Memory B cell (primary cell): ENCODE results near the gene WDHD1.
"Not testable (repeated sequence)": the region's sequence is repeated elsewhere in the genome, so short reads cannot be mapped to it uniquely, and the experiment has no call there.

Source experiments
- ATAC-seq: fragments of 150-1000 bp; cut with Tn5 transposase; 2 replicates; pipeline ENCODE4 v1.10.0; 2021; ENCODE audit warnings: low read depth, mild to moderate bottlenecking, moderate library complexity
- DNase-seq, 2 donors: peaks; one replicate each; pipeline ENCODE4 v3.0.0; 2022; ENCODE audit warnings: low spot score in 2 of 2
- H3K27ac Mint-ChIP-seq: one replicate; pipeline ENCODE4 v1.8.0; 2022; ENCODE audit warnings: mild to moderate bottlenecking, moderate library complexity, mixed read lengths
- H3K27me3 Mint-ChIP-seq: one replicate; pipeline ENCODE4 v1.8.0; 2022; ENCODE audit warnings: mixed read lengths
- H3K36me3 Mint-ChIP-seq: one replicate; pipeline ENCODE4 v1.8.0; 2022; ENCODE audit warnings: mild to moderate bottlenecking, mixed read lengths
- H3K4me1 Mint-ChIP-seq: one replicate; pipeline ENCODE4 v1.8.0; 2022; ENCODE audit warnings: mixed read lengths
- H3K4me3 Mint-ChIP-seq: one replicate; pipeline ENCODE4 v1.8.0; 2022; ENCODE audit warnings: mild to moderate bottlenecking, moderate library complexity, mixed read lengths
- H3K9me3 Mint-ChIP-seq: one replicate; pipeline ENCODE4 v1.8.0; 2022; ENCODE audit warnings: mixed read lengths

Gene WDHD1

GRCh38 chr14:54927551-54927950, 99.3 kb downstream of the WDHD1 start:
- DNase-seq: no peak
- Mint-ChIP-seq H3K9me3 (no peaks in the 10 kb centered on the region), H3K27ac (no peak overlapping the region), H3K4me3 (no peak overlapping the region), H3K4me1 (no peaks in the 10 kb centered on the region), H3K36me3 (peaks cover 3% of the 10 kb centered on the region), H3K27me3 (peaks cover 3% of the 10 kb centered on the region)
- ATAC-seq: no peak

GRCh38 chr14:54926570-54926969, 100.3 kb downstream of the WDHD1 start:
- H3K4me3 Mint-ChIP-seq, ATAC-seq, H3K27me3 Mint-ChIP-seq, H3K9me3 Mint-ChIP-seq, H3K4me1 Mint-ChIP-seq, H3K36me3 Mint-ChIP-seq, H3K27ac Mint-ChIP-seq, DNase-seq: not testable (repeated sequence)

- Mint-ChIP-seq H3K4me3 (no peak overlapping the region), H3K27ac (no peak overlapping the region), H3K9me3 (no peaks in the 10 kb centered on the region), H3K36me3 (peaks cover 1% of the 10 kb centered on the region), H3K27me3 (peaks cover 3% of the 10 kb centered on the region), H3K4me1 (no peaks in the 10 kb centered on the region)
- ATAC-seq: no peak
- DNase-seq: no peak
Observed at GRCh38 chr14:54922598-54922997, 104.3 kb downstream of the WDHD1 start.

- no peaks in the 10 kb centered on the region for H3K4me1 Mint-ChIP-seq
- no peaks in the 10 kb centered on the region for H3K9me3 Mint-ChIP-seq
- ATAC-seq (no peak), DNase-seq (no peak)
- H3K36me3 Mint-ChIP-seq: peaks cover 1% of the 10 kb centered on the region
- no peak overlapping the region for H3K4me3 Mint-ChIP-seq
- no peak overlapping the region for H3K27ac Mint-ChIP-seq
- H3K27me3 Mint-ChIP-seq: peaks cover 1% of the 10 kb centered on the region
Observed at GRCh38 chr14:54920052-54920451, 106.8 kb downstream of the WDHD1 start.

GRCh38 chr14:54919330-54919729, 107.6 kb downstream of the WDHD1 start:
- Mint-ChIP-seq H3K9me3 (no peaks in the 10 kb centered on the region), H3K27me3 (no peaks in the 10 kb centered on the region), H3K4me1 (no peaks in the 10 kb centered on the region), H3K4me3 (no peak overlapping the region), H3K27ac (no peak overlapping the region), H3K36me3 (no peaks in the 10 kb centered on the region)
- ATAC-seq: no peak
- DNase-seq: no peak

GRCh38 chr14:54918427-54918826, 108.5 kb downstream of the WDHD1 start:
- no peaks in the 10 kb centered on the region for H3K9me3 Mint-ChIP-seq
- no peaks in the 10 kb centered on the region for H3K4me1 Mint-ChIP-seq
- H3K4me3 Mint-ChIP-seq: no peak overlapping the region
- no peaks in the 10 kb centered on the region for H3K36me3 Mint-ChIP-seq
- H3K27ac Mint-ChIP-seq: no peak overlapping the region
- H3K27me3 Mint-ChIP-seq: no peaks in the 10 kb centered on the region
- DNase-seq: no peak
- ATAC-seq: no peak

GRCh38 chr14:54916101-54916500, 110.8 kb downstream of the WDHD1 start:
- H3K27me3 Mint-ChIP-seq: no peaks in the 10 kb centered on the region

GRCh38 chr14:54909817-54910558, 116.9 kb downstream of the WDHD1 start:
- H3K27ac Mint-ChIP-seq: no peak overlapping the region
- H3K36me3 Mint-ChIP-seq: no peaks in the 10 kb centered on the region
- H3K27me3 Mint-ChIP-seq: no peaks in the 10 kb centered on the region
- no peak overlapping the region for H3K4me3 Mint-ChIP-seq
- no peaks in the 10 kb centered on the region for H3K4me1 Mint-ChIP-seq
- no peak for DNase-seq
- H3K9me3 Mint-ChIP-seq: no peaks in the 10 kb centered on the region
- no peak for ATAC-seq

More at GRCh38 chr14:54916101-54916500, 110.8 kb downstream of the WDHD1 start:
- Mint-ChIP-seq H3K9me3 (no peaks in the 10 kb centered on the region), H3K4me3 (no peak overlapping the region), H3K4me1 (no peaks in the 10 kb centered on the region), H3K36me3 (no peaks in the 10 kb centered on the region), H3K27ac (no peak overlapping the region)
- no peak for ATAC-seq
- no peak for DNase-seq

GRCh38 chr14:54908973-54909372, 117.9 kb downstream of the WDHD1 start:
- H3K4me1 Mint-ChIP-seq, DNase-seq, H3K4me3 Mint-ChIP-seq, H3K36me3 Mint-ChIP-seq, H3K27ac Mint-ChIP-seq, ATAC-seq, H3K27me3 Mint-ChIP-seq, H3K9me3 Mint-ChIP-seq: not testable (repeated sequence)

- DNase-seq: no peak
- no peak overlapping the region for H3K27ac Mint-ChIP-seq
- ATAC-seq: peak; percentile 41
Observed at GRCh38 chr14:54908190-54908589, 118.7 kb downstream of the WDHD1 start.

GRCh38 chr14:54906075-54906474, 120.8 kb downstream of the WDHD1 start:
- DNase-seq: no peak
- Mint-ChIP-seq H3K36me3 (no peaks in the 10 kb centered on the region), H3K4me3 (no peak overlapping the region), H3K27ac (no peak overlapping the region), H3K9me3 (no peaks in the 10 kb centered on the region), H3K27me3 (no peaks in the 10 kb centered on the region), H3K4me1 (no peaks in the 10 kb centered on the region)
- no peak for ATAC-seq

More at GRCh38 chr14:54908190-54908589, 118.7 kb downstream of the WDHD1 start:
- Mint-ChIP-seq H3K4me1 (no peaks in the 10 kb centered on the region), H3K9me3 (no peaks in the 10 kb centered on the region), H3K36me3 (no peaks in the 10 kb centered on the region), H3K27me3 (no peaks in the 10 kb centered on the region), H3K4me3 (no peak overlapping the region)

GRCh38 chr14:54902521-54903420, 124.1 kb downstream of the WDHD1 start, which contains the start of gene GCH1:
TSS of gene GCH1 (minus strand) at chr14:54902826. CDS start at chr14:54902663, 163 bp downstream.
- H3K27ac Mint-ChIP-seq: peak within 1 kb of the TSS; percentile 84
- no peaks in the 10 kb centered on the region for H3K9me3 Mint-ChIP-seq
- no peaks in the 10 kb centered on the region for H3K36me3 Mint-ChIP-seq
- ATAC-seq (peak; percentile 82), DNase-seq (peak; percentile 75 to 91)
- H3K27me3 Mint-ChIP-seq: no peaks in the 10 kb centered on the region
- peaks cover 5% of the 10 kb centered on the region for H3K4me1 Mint-ChIP-seq
- H3K4me3 Mint-ChIP-seq: peak within 1 kb of the TSS; percentile 87

GRCh38 chr14:54902143-54902520, 124.8 kb downstream of the WDHD1 start:
- H3K4me3 Mint-ChIP-seq: peak overlapping the region; percentile 87
- no peaks in the 10 kb centered on the region for H3K27me3 Mint-ChIP-seq
- ATAC-seq (peak; percentile 54), DNase-seq (peak; percentile 51 to 70)
- H3K36me3 Mint-ChIP-seq: no peaks in the 10 kb centered on the region
- H3K4me1 Mint-ChIP-seq: peaks cover 7% of the 10 kb centered on the region
- H3K9me3 Mint-ChIP-seq: no peaks in the 10 kb centered on the region
- H3K27ac Mint-ChIP-seq: peak overlapping the region; percentile 84

GRCh38 chr14:54901380-54902142, 125.3 kb downstream of the WDHD1 start:
- ATAC-seq: no peak
- Mint-ChIP-seq H3K4me3 (peak overlapping the region; percentile 87), H3K4me1 (peaks cover 7% of the 10 kb centered on the region), H3K27me3 (no peaks in the 10 kb centered on the region), H3K36me3 (no peaks in the 10 kb centered on the region), H3K9me3 (no peaks in the 10 kb centered on the region), H3K27ac (no peak overlapping the region)
- DNase-seq: no peak
